Gastroesophageal sphincter (tissue), 3 donors: ENCODE results near the gene LMO1.

Source experiments
- CTCF ChIP-seq, 4 experiments: fragments of 200-600 bp in 2 of 4; fragments of 450-650 bp in 2 of 4; sonication (generic) in 1 of 4; IDR thresholded peaks; one replicate each; pipeline ENCODE4 v1.5.1; 2017 to 2019; ENCODE audit warnings: antibody characterized with exemption in 4 of 4, mild to moderate bottlenecking in 2 of 4, moderate library complexity in 2 of 4
- POLR2A ChIP-seq, 2 donors: fragments of 450-650 bp; IDR thresholded peaks; one replicate each; pipeline ENCODE4 v1.6.1; 2017; ENCODE audit warnings: antibody characterized with exemption in 2 of 2, mild to moderate bottlenecking in 2 of 2, moderate library complexity in 1 of 2

- TF ChIP-seq CTCF (IDR thresholded peaks at IDR 0.05) (no peak), POLR2A (IDR thresholded peaks at IDR 0.05) (no peak)
Measured at GRCh38 chr11:8223513-8223900, 40.2 kb downstream of the LMO1 start.
